Loucy (cell line): ENCODE measurements around the gene ARRB1.

Experiments used
- H2AFZ ChIP-seq: fragments of 200-600 bp; sonication (generic); 2 replicates; pipeline ENCODE4 v1.6.0; 2016; ENCODE audit warnings: antibody characterized with exemption, mild to moderate bottlenecking, low read length, moderate library complexity
- H3F3A ChIP-seq: fragments of 200-600 bp; 2 replicates; pipeline ENCODE4 v1.6.0; 2016; ENCODE audit warnings: antibody characterized with exemption, low read depth, mild to moderate bottlenecking
- H3K27me3 ChIP-seq: fragments of 200-600 bp; sonication (generic); 2 replicates; pipeline ENCODE4 v1.6.1; 2014; ENCODE audit warnings: low read length, mild to moderate bottlenecking; ENCODE audit not compliant: insufficient read depth, poor library complexity, severe bottlenecking
- H3K36me3 ChIP-seq: fragments of 200-600 bp; sonication (generic); 2 replicates; pipeline ENCODE4 v1.6.1; 2016; ENCODE audit warnings: low read length; ENCODE audit not compliant: insufficient read depth
- H3K4me1 ChIP-seq: fragments of 200-600 bp; sonication (generic); 2 replicates; pipeline ENCODE4 v1.5.1; 2014; ENCODE audit warnings: low read length, mild to moderate bottlenecking; ENCODE audit not compliant: insufficient read depth, poor library complexity, severe bottlenecking
- H3K4me2 ChIP-seq: fragments of 200-600 bp; sonication (generic); 2 replicates; pipeline ENCODE4 v1.6.0; 2014; ENCODE audit warnings: antibody characterized with exemption, low read length, low read depth, mild to moderate bottlenecking; ENCODE audit not compliant: poor library complexity, severe bottlenecking
- H3K4me3 ChIP-seq: fragments of 200-600 bp; sonication (generic); 2 replicates; pipeline ENCODE4 v1.5.1; 2014; ENCODE audit warnings: low read length, mild to moderate bottlenecking, mixed read lengths; ENCODE audit not compliant: poor library complexity, severe bottlenecking
- H3K79me2 ChIP-seq: fragments of 200-600 bp; sonication (generic); 2 replicates; pipeline ENCODE4 v1.6.1; 2014; ENCODE audit warnings: low read length; ENCODE audit not compliant: insufficient read depth
- H3K9ac ChIP-seq: fragments of 200-600 bp; sonication (generic); 2 replicates; pipeline ENCODE4 v1.6.0; 2014; ENCODE audit warnings: mild to moderate bottlenecking, low read depth, low read length, moderate library complexity; ENCODE audit not compliant: poor library complexity, severe bottlenecking
- H3K9me2 ChIP-seq: fragments of 200-600 bp; sonication (generic); replicated peaks from 2 replicates; pipeline ENCODE4 v1.6.1; 2016; ENCODE audit warnings: low read depth, low read length, mixed read lengths
- H3K9me3 ChIP-seq: fragments of 200-600 bp; sonication (generic); 2 replicates; pipeline ENCODE4 v1.6.1; 2014; ENCODE audit warnings: mild to moderate bottlenecking, antibody characterized with exemption, low read length, low read depth; ENCODE audit not compliant: insufficient read depth
- H4K20me1 ChIP-seq: fragments of 200-600 bp; sonication (generic); 2 replicates; pipeline ENCODE4 v1.6.0; 2014; ENCODE audit warnings: antibody characterized with exemption, low read length, mild to moderate bottlenecking; ENCODE audit not compliant: insufficient read depth, poor library complexity, severe bottlenecking
- CTCF ChIP-seq: fragments of 200-600 bp; sonication (generic); conservative IDR thresholded peaks from 2 replicates; pipeline ENCODE4 v1.5.1; 2014; ENCODE audit warnings: mild to moderate bottlenecking, antibody characterized with exemption, low read length
- EZH2phosphoT487 ChIP-seq: fragments of 200-600 bp; IDR thresholded peaks from 2 replicates; pipeline ENCODE4 v1.6.1; 2018; ENCODE audit warnings: antibody characterized with exemption, mild to moderate bottlenecking, moderate library complexity, borderline replicate concordance

ARRB1 gene

DNA sequence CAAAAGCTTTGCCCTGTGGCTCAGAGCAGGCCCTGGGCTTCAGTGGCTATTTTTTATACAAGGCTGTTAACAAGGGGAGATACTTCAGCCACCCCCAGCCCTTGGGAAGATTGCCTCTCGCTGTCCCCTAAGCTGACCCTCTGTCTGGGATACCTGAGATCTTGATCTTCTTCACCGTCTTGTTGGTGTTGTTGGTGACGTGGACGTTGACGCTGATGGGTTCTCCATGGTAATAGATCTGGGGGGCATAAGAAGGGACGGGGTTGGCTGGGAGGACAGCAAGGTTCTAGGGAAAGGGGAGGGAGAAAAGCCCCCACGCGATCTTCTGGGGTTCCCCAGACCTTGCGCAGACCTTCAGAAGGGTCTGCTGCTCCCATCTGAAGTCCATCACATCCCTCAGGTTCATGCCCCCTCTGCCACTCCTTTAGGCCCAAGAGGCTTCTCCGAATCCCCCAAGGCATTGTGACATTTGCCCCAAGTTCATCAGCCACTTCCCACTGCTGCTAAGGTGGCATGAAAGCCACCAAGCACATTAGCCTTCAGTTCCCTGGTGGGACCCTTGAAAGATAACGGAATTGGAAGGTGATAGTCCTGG lies 74.2 kb downstream of the ARRB1 start:
- H3K79me2 ChIP-seq = no peaks in the 10 kb centered on the region
- H3K27me3 ChIP-seq = no peaks in the 10 kb centered on the region
- H2AFZ ChIP-seq = no peak overlapping the region
- no peak for TF ChIP-seq EZH2phosphoT487
- TF ChIP-seq CTCF = no peak
- no peaks in the 10 kb centered on the region for H4K20me1 ChIP-seq
- no peaks in the 10 kb centered on the region for H3K4me1 ChIP-seq
- H3K4me3 ChIP-seq = no peak overlapping the region
- H3K4me2 ChIP-seq = no peak overlapping the region
- no peaks in the 10 kb centered on the region for H3K9me2 ChIP-seq
- H3K36me3 ChIP-seq = peaks cover 89% of the 10 kb centered on the region; the same call in 1 of the 2 replicates
- no peak overlapping the region for H3K9ac ChIP-seq
- H3F3A ChIP-seq = no peaks in the 10 kb centered on the region
- no peaks in the 10 kb centered on the region for H3K9me3 ChIP-seq

DNA sequence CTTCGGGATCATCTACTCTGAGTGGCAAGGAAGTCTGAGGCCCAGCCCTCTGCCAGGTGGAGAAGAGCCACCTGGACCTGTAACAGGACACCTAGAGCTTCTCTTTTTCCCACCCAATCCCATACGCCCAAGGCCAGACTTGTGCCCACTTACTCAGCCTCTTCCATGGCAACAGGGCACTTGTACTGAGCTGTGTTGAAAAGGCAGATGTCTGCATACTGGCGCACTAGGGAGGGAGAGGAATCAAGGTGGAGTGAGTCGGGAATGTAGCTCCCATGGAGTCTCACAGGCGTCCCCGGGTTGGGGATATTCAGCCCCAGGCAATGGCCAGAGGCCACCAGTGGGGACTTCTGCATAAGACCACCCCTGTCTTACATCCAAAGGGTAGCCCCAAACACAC lies 74.8 kb downstream of the ARRB1 start:
- Histone ChIP-seq H3K4me1 (no peaks in the 10 kb centered on the region), H3K9ac (no peak overlapping the region)

DNA sequence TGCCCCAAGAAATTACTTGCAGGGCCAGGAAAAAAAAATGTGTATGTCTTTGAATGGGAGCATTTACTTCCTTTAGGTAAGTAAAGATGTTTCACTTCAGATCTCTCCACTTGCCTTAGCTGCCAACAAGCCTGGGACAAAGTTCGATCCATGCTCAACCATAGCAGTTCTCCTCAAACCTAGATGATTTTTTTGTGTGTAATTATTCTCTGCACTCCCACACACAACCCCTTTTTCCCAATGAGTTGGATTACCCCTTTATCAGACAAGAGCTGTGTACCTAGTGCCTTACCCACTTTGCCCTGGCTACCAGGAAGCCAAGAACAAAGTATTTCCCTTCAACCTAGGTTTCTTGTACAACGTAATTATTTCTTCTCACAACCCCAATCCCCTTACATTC lies 75.3 kb downstream of the ARRB1 start:
- Histone ChIP-seq H3K9me2 (no peaks in the 10 kb centered on the region), H4K20me1 (no peaks in the 10 kb centered on the region), H3K9me3 (no peaks in the 10 kb centered on the region), H3K4me1 (no peaks in the 10 kb centered on the region), H3F3A (no peaks in the 10 kb centered on the region), H2AFZ (no peak overlapping the region), H3K36me3 (peaks cover 88% of the 10 kb centered on the region; the same call in 1 of the 2 replicates), H3K27me3 (no peaks in the 10 kb centered on the region), H3K4me3 (no peak overlapping the region), H3K79me2 (no peaks in the 10 kb centered on the region), H3K9ac (no peak overlapping the region), H3K4me2 (no peak overlapping the region)
- TF ChIP-seq EZH2phosphoT487 (no peak), CTCF (no peak)

More for the DNA sequence above, 74.8 kb downstream of the ARRB1 start:
- no peak overlapping the region for H3K4me3 ChIP-seq
- no peaks in the 10 kb centered on the region for H3K27me3 ChIP-seq
- H3K9me2 ChIP-seq = no peaks in the 10 kb centered on the region
- no peaks in the 10 kb centered on the region for H3K79me2 ChIP-seq
- H4K20me1 ChIP-seq = no peaks in the 10 kb centered on the region
- no peak overlapping the region for H2AFZ ChIP-seq
- H3K36me3 ChIP-seq = peaks cover 89% of the 10 kb centered on the region; the same call in 1 of the 2 replicates
- TF ChIP-seq EZH2phosphoT487 (no peak), CTCF (no peak)
- no peaks in the 10 kb centered on the region for H3F3A ChIP-seq
- H3K4me2 ChIP-seq = no peak overlapping the region
- H3K9me3 ChIP-seq = no peaks in the 10 kb centered on the region
